Karpas-422 (cell line): ENCODE measurements around the gene RBMS1. TPM values are rescaled to one million over a fixed set of nuclear protein-coding genes. Genes with fewer than 3 reads are reported as not detected.

Experiments
- DNase-seq: peaks from one replicate; pipeline ENCODE4 v3.0.0-alpha.2; 2015
- H2AFZ ChIP-seq: fragments of 200-600 bp; sonication (generic); 2 replicates; pipeline ENCODE4 v1.6.1; 2014; ENCODE audit warnings: antibody characterized with exemption, low read length, mixed read lengths
- H3K27ac ChIP-seq: fragments of 200-600 bp; sonication (generic); 2 replicates; pipeline ENCODE4 v1.5.1; 2014; ENCODE audit warnings: mild to moderate bottlenecking, low read length, moderate library complexity
- H3K27me3 ChIP-seq: fragments of 200-600 bp; sonication (generic); 2 replicates; pipeline ENCODE4 v1.6.1; 2014; ENCODE audit warnings: low read length, mixed read lengths
- H3K36me3 ChIP-seq: fragments of 200-600 bp; sonication (generic); 2 replicates; pipeline ENCODE4 v1.6.1; 2014; ENCODE audit warnings: low read length, mixed read lengths; ENCODE audit not compliant: insufficient read depth
- H3K4me1 ChIP-seq: fragments of 200-600 bp; sonication (generic); 2 replicates; pipeline ENCODE4 v1.6.1; 2014; ENCODE audit warnings: mild to moderate bottlenecking, low read length, mixed read lengths
- H3K4me2 ChIP-seq: fragments of 200-600 bp; sonication (generic); 2 replicates; pipeline ENCODE4 v1.6.1; 2014; ENCODE audit warnings: low read length, low read depth, mild to moderate bottlenecking; ENCODE audit not compliant: poor library complexity, severe bottlenecking
- H3K4me3 ChIP-seq: fragments of 200-600 bp; sonication (generic); 2 replicates; pipeline ENCODE4 v1.5.1; 2014; ENCODE audit warnings: mild to moderate bottlenecking, antibody characterized with exemption, low read length, mixed read lengths
- H3K79me2 ChIP-seq: fragments of 200-600 bp; sonication (generic); 2 replicates; pipeline ENCODE4 v1.6.1; 2014; ENCODE audit warnings: mild to moderate bottlenecking, low read length, mixed read lengths
- H3K9ac ChIP-seq: fragments of 200-600 bp; sonication (generic); 2 replicates; pipeline ENCODE4 v1.6.0; 2014; ENCODE audit warnings: low read length
- H3K9me2 ChIP-seq: fragments of 200-600 bp; sonication (generic), shearing (Covaris generic); replicated peaks from 2 replicates; pipeline ENCODE4 v1.6.0; 2014; ENCODE audit warnings: mild to moderate bottlenecking, low read length, moderate library complexity; ENCODE audit not compliant: insufficient read depth
- H3K9me3 ChIP-seq: fragments of 300-700, 200-600 bp; sonication (generic); 2 replicates; pipeline ENCODE4 v1.6.1; 2014; ENCODE audit warnings: low read length, mixed read lengths
- H4K20me1 ChIP-seq: fragments of 200-600 bp; sonication (generic); 2 replicates; pipeline ENCODE4 v1.6.1; 2014; ENCODE audit warnings: mild to moderate bottlenecking, antibody characterized with exemption, low read length, low read depth; ENCODE audit not compliant: insufficient read depth
- total RNA-seq: library from RNA; depleted of rRNA; stranded (reverse); fragments of >200 nt; shearing (Covaris generic); gene quantifications from 2 replicates; pipeline ENCODE4 v1.2.3, GENCODE V29; 2014; ENCODE audit warnings: low replicate concordance

The RBMS1 gene
- total RNA-seq, 1 experiment from 2014 or later: not detected

DNA sequence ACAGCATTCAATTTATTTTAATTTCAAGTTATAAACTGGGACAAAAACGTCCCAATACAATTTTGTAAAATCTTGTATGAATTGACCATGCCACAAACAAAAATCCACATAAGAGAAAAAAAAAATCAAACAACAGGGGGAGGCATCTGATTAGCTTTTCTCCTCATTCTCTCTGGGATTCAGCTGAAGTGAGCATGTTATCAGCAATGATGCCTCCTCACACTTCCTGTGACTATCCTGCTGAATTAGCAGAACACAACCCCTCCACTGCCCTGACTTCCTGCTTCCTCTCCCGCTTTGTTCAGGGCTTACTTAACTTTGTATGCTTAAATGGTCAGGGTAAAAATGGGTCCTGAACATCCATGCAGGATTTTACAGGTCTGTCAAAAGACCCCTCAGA lies 161.3 kb downstream of the RBMS1 start:
- H4K20me1 ChIP-seq: no peaks in the 10 kb centered on the region
- no peaks in the 10 kb centered on the region for H3K9me3 ChIP-seq
- H3K4me2 ChIP-seq: no peak overlapping the region
- H3K27me3 ChIP-seq: no peaks in the 10 kb centered on the region
- H3K9ac ChIP-seq: no peak overlapping the region
- H3K9me2 ChIP-seq: no peaks in the 10 kb centered on the region
- H3K4me1 ChIP-seq: peaks cover 4% of the 10 kb centered on the region; the same call in 1 of the 2 replicates
- no peak overlapping the region for H3K27ac ChIP-seq
- no peak overlapping the region for H3K4me3 ChIP-seq
- no peaks in the 10 kb centered on the region for H3K36me3 ChIP-seq
- H3K79me2 ChIP-seq: no peaks in the 10 kb centered on the region
- DNase-seq: no peak
- H2AFZ ChIP-seq: no peak overlapping the region

DNA sequence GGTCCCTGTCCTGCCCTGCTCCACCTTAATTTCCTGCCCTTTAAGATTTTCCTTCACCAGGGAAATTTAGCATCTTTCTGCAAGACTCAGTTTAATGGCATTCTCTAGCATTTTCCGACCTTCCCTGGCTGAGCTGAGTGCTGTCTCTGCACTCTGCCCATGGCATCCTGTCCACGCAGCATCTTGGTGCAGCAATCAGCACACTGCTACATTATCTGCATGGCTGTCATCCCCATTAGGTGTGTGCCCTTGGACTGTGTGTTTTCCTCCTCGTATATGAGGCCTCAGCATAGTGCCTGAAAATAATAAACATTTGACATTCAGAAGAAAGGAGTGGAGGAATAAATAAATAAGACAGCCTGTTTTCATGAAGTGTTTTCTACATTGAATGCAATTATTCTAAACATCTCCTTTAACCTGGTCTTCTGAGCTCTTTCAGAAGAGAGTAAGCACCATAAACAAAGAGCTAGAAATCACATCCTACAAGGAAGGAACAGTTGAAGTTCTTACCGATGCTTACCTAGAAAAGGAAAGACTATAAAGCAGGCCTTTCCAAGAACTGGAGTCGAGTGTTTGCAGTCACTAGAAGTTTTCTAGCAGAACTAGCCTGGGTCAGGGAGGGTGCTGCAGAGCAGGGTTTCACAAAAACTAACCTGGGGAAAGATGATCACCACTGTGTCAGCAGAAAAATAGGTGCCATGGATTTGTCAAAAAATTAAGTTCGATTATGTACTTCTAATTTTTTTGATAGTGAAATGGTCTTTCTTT lies 162.2 kb downstream of the RBMS1 start:
- Histone ChIP-seq H2AFZ (no peak overlapping the region), H3K9me3 (no peaks in the 10 kb centered on the region), H3K9me2 (no peaks in the 10 kb centered on the region), H4K20me1 (no peaks in the 10 kb centered on the region), H3K9ac (no peak overlapping the region), H3K4me3 (no peak overlapping the region), H3K36me3 (no peaks in the 10 kb centered on the region), H3K4me2 (no peak overlapping the region), H3K27ac (no peak overlapping the region), H3K4me1 (peaks cover 4% of the 10 kb centered on the region; the same call in 1 of the 2 replicates), H3K79me2 (no peaks in the 10 kb centered on the region), H3K27me3 (no peaks in the 10 kb centered on the region)
- DNase-seq: no peak

DNA sequence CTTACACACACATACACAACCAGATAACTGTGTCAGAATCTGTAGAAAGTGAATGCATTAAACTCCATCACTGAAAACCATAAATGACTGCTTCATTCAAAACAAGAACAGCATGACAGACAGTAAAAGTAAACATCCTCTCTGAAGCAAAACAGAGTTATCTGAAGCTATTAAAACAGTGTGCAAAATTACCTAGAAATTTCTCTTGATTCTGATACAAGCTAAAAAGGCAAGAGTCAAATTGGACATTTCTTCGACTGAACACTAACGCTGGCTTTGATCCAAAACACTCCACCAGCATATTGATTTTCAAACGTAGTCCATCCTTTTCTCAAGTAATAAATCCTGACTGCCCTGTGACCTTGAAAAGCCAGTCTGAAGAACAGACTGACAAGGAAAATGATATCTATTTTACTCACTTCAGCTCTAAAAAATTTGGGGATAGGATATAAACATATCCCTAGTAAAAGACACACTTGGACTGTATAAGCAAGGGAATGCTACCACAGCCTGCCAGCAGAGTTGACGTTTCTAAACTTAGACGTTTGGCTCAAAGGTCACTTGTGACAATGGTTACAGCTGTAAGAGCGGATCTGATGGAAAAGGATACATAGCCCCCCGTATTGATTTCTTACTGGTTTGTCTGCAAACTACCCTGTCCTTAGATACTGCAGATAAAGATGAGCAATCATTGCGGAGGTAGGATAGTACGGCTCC lies 164.6 kb downstream of the RBMS1 start:
- no peak overlapping the region for H3K4me2 ChIP-seq
- no peak for DNase-seq
- H3K79me2 ChIP-seq: no peaks in the 10 kb centered on the region
- no peaks in the 10 kb centered on the region for H3K36me3 ChIP-seq
- no peak overlapping the region for H2AFZ ChIP-seq
- no peaks in the 10 kb centered on the region for H4K20me1 ChIP-seq
- H3K4me1 ChIP-seq: peaks cover 4% of the 10 kb centered on the region; the same call in 1 of the 2 replicates
- H3K9ac ChIP-seq: no peak overlapping the region
- no peak overlapping the region for H3K4me3 ChIP-seq
- no peak overlapping the region for H3K27ac ChIP-seq
- no peaks in the 10 kb centered on the region for H3K9me3 ChIP-seq
- H3K27me3 ChIP-seq: no peaks in the 10 kb centered on the region
- H3K9me2 ChIP-seq: no peaks in the 10 kb centered on the region

DNA sequence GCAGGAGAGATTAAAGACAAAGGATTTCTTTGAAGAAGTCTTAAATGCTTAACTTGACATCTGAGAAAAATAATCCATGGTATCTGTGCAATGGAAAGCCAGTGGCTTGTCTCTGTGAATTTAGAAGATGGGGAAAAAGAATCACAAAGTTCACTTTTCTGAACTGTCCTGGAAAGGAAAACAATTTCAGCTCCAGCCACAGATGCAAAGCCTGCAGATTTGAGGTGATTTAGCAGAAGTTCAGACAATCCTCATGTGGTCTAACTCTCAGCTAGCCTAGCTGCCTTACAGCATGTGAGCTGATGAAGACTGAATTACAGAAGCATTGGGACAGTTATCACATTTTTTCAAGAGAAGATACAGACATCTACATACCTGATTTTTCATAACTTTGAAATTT lies 166.8 kb downstream of the RBMS1 start:
- Histone ChIP-seq H2AFZ (no peak overlapping the region), H3K27ac (no peak overlapping the region), H3K36me3 (no peaks in the 10 kb centered on the region), H3K4me2 (no peak overlapping the region), H3K4me3 (no peak overlapping the region), H3K27me3 (no peaks in the 10 kb centered on the region), H4K20me1 (no peaks in the 10 kb centered on the region), H3K9ac (no peak overlapping the region), H3K4me1 (peaks cover 4% of the 10 kb centered on the region; the same call in 1 of the 2 replicates), H3K9me2 (no peaks in the 10 kb centered on the region), H3K79me2 (no peaks in the 10 kb centered on the region), H3K9me3 (no peaks in the 10 kb centered on the region)
- DNase-seq: no peak

DNA sequence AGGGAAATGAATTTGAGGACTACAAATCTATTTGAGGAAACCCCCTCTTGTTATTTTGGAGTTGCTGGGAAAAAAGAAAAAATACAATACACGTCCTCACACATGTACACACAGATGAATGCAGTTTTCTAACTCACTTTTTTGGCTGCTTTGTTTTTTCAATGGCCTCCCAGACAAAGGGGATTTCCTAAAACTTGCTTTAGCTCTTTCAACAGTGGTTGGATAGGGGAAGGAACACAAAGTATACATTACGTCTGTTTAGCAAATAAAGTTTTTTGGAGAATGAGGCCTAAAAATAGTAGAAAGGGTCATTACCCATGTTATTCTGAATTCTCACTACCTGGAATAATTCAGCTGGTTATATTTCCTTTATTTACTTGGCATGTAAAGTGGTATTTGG lies 168.2 kb downstream of the RBMS1 start:
- H3K4me1 ChIP-seq: peaks cover 4% of the 10 kb centered on the region; the same call in 1 of the 2 replicates
- no peak for DNase-seq

DNA sequence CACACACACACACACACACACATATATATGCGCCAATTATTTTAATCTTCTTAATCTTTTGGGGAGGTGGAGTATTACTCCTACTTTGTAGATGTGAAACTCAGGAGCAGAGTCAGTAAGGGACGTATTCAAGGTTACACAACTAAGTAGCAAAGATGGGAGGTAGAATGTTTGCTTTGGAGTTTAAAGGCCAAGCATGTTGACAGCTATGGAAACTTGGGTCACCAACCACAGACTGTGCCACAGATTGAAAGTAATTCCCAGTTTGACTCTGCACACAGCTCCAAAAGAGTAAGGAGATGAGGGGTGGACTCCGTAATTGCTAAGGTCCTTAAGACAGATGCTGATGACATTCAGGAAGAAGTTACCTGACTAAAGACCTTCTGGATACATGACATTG lies 168.7 kb downstream of the RBMS1 start:
- no peak overlapping the region for H2AFZ ChIP-seq
- H3K27me3 ChIP-seq: no peaks in the 10 kb centered on the region
- H3K79me2 ChIP-seq: no peaks in the 10 kb centered on the region
- H3K4me3 ChIP-seq: no peak overlapping the region
- H3K9me2 ChIP-seq: no peaks in the 10 kb centered on the region
- peaks cover 4% of the 10 kb centered on the region; the same call in 1 of the 2 replicates for H3K4me1 ChIP-seq
- DNase-seq: no peak
- H3K4me2 ChIP-seq: no peak overlapping the region
- H3K9ac ChIP-seq: no peak overlapping the region
- no peaks in the 10 kb centered on the region for H3K9me3 ChIP-seq
- no peaks in the 10 kb centered on the region for H4K20me1 ChIP-seq
- H3K36me3 ChIP-seq: no peaks in the 10 kb centered on the region
- no peak overlapping the region for H3K27ac ChIP-seq

More for the DNA sequence above, 168.2 kb downstream of the RBMS1 start:
- Histone ChIP-seq H3K9ac (no peak overlapping the region), H3K9me3 (no peaks in the 10 kb centered on the region), H3K9me2 (no peaks in the 10 kb centered on the region), H3K27me3 (no peaks in the 10 kb centered on the region), H3K79me2 (no peaks in the 10 kb centered on the region), H3K4me3 (no peak overlapping the region), H3K27ac (no peak overlapping the region), H2AFZ (no peak overlapping the region), H3K4me2 (no peak overlapping the region), H3K36me3 (no peaks in the 10 kb centered on the region), H4K20me1 (no peaks in the 10 kb centered on the region)

DNA sequence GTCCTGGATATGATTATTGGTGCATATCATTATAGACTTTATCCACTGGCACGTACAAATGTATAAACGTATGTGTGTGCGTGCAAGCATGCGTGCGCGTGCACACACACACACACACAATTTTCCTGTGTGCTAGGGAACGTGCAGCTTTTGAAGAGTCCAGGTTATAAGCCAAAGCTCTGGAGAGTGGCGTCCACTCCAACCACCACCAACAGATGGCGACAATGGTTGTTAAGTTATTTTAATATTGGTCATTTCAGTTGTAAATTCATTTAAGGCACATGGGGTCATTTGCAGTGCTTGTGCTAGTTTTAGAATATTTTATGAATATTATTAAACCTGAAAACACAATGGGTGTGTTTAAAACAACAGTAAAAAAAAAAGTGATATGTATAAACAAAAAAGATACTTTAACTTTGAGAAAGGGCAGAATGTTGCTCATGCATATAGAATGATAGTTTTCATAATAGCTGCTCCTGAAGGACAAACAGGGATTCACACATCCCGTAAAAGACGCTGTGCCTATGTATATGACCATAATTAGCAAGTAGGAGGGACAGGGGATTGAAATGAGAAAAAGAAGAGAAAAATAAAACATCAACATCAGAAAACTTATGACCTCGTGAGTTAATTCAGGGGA lies 169.3 kb downstream of the RBMS1 start:
- Histone ChIP-seq H3K27me3 (no peaks in the 10 kb centered on the region), H2AFZ (no peak overlapping the region), H4K20me1 (no peaks in the 10 kb centered on the region), H3K4me2 (no peak overlapping the region), H3K79me2 (no peaks in the 10 kb centered on the region), H3K36me3 (no peaks in the 10 kb centered on the region), H3K9ac (no peak overlapping the region), H3K9me2 (no peaks in the 10 kb centered on the region), H3K4me1 (peaks cover 4% of the 10 kb centered on the region; the same call in 1 of the 2 replicates), H3K4me3 (no peak overlapping the region), H3K9me3 (no peaks in the 10 kb centered on the region), H3K27ac (no peak overlapping the region)
- peak; percentile 69 for DNase-seq

DNA sequence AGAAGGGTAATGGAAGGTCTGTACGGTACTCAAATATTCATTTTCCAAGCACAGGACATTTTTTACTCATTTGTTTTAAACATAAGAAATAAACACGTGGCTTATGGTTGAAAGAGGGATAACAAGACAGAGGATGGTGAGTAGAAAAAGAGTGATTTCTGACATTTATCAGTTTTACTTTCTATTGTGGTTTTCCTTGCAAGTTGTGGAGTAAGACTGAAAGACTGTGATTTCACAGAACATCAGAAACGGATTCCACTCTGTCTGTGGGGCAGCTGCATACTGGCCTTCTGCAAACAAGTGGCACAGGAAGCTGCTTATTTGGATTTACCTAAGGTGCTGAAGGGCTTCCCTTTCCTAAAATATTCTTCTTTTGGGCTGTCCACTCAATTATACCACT lies 171.3 kb downstream of the RBMS1 start:
- Histone ChIP-seq H3K36me3 (no peaks in the 10 kb centered on the region), H3K9me3 (no peaks in the 10 kb centered on the region), H3K9ac (no peak overlapping the region), H3K9me2 (no peaks in the 10 kb centered on the region), H3K4me2 (no peak overlapping the region), H3K27me3 (no peaks in the 10 kb centered on the region), H3K27ac (no peak overlapping the region), H2AFZ (no peak overlapping the region), H3K4me3 (no peak overlapping the region), H4K20me1 (no peaks in the 10 kb centered on the region), H3K79me2 (no peaks in the 10 kb centered on the region), H3K4me1 (0 out of 2 replicates have a peak, but pooled peaks cover under 1% of the 10 kb centered on the region)
- DNase-seq: no peak
